ENCODE results near the gene AVL9.

GRCh38 chr7:32587411-32587948 lies 92.2 kb downstream of the AVL9 start:
- TF ChIP-seq FOXM1 (IDR thresholded peaks at IDR 0.05; ENCODE audit: borderline replicate concordance) (no peak), PKNOX1 (IDR thresholded peaks at IDR 0.05) (no peak), ZNF384 (IDR thresholded peaks at IDR 0.05) (no peak)

Data from HEK293T (cell line).